HEK293T (cell line): ENCODE measurements around the gene SEMA4F.

Experiments used
- ARNT ChIP-seq: fragments of 450-650 bp; IDR thresholded peaks from 2 replicates; pipeline ENCODE4 v1.6.1; 2017; ENCODE audit warnings: mild to moderate bottlenecking
- BHLHE40 ChIP-seq: fragments of 450-650 bp; IDR thresholded peaks from 2 replicates; pipeline ENCODE4 v1.6.1; 2016; ENCODE audit warnings: mild to moderate bottlenecking, moderate library complexity, borderline replicate concordance
- CTBP1 ChIP-seq: fragments of 450-650 bp; IDR thresholded peaks from 2 replicates; pipeline ENCODE4 v1.6.1; 2016; ENCODE audit warnings: borderline replicate concordance
- ELF4 ChIP-seq: fragments of 450-650 bp; IDR thresholded peaks from 2 replicates; pipeline ENCODE4 v1.6.1; 2017; ENCODE audit warnings: antibody characterized with exemption
- FOXA1 ChIP-seq: fragments of 450-650 bp; IDR thresholded peaks from 2 replicates; pipeline ENCODE4 v1.6.1; 2016; ENCODE audit warnings: mild to moderate bottlenecking
- FOXK2 ChIP-seq: fragments of 450-650 bp; IDR thresholded peaks from 2 replicates; pipeline ENCODE4 v1.6.1; 2016; ENCODE audit warnings: mild to moderate bottlenecking
- FOXM1 ChIP-seq: fragments of 450-650 bp; IDR thresholded peaks from 2 replicates; pipeline ENCODE4 v1.6.1; 2017; ENCODE audit warnings: mild to moderate bottlenecking, borderline replicate concordance
- LEF1 ChIP-seq: fragments of 450-650 bp; IDR thresholded peaks from 2 replicates; pipeline ENCODE4 v1.6.1; 2017; ENCODE audit warnings: mild to moderate bottlenecking, borderline replicate concordance
- SP1 ChIP-seq: fragments of 450-650 bp; IDR thresholded peaks from 2 replicates; pipeline ENCODE4 v1.6.1; 2017
- SUZ12 ChIP-seq: fragments of 450-650 bp; IDR thresholded peaks from 2 replicates; pipeline ENCODE4 v1.6.1; 2016; ENCODE audit warnings: mild to moderate bottlenecking
- TARDBP ChIP-seq: fragments of 450-650 bp; IDR thresholded peaks from 2 replicates; pipeline ENCODE4 v1.6.1; 2016
- ZNF384 ChIP-seq: fragments of 450-650 bp; IDR thresholded peaks from 2 replicates; pipeline ENCODE4 v1.6.1; 2016
- TF ChIP-seq, protein P1 (sequence below): fragments of 450-650 bp; IDR thresholded peaks from 2 replicates; pipeline ENCODE4 v1.6.1; 2016

- no peak for TF ChIP-seq SUZ12
- TF ChIP-seq SP1 = no peak
- TF ChIP-seq BHLHE40 = no peak
- no peak for TF ChIP-seq TARDBP
- no peak for TF ChIP-seq FOXK2
- no peak for TF ChIP-seq FOXM1
- no peak for TF ChIP-seq ELF4
- no peak for TF ChIP-seq ZNF384
- no peak for TF ChIP-seq LEF1
- no peak for TF ChIP-seq CTBP1
- no peak for TF ChIP-seq ARNT
- TF ChIP-seq FOXA1 = no peak
- TF ChIP-seq, protein P1, sequence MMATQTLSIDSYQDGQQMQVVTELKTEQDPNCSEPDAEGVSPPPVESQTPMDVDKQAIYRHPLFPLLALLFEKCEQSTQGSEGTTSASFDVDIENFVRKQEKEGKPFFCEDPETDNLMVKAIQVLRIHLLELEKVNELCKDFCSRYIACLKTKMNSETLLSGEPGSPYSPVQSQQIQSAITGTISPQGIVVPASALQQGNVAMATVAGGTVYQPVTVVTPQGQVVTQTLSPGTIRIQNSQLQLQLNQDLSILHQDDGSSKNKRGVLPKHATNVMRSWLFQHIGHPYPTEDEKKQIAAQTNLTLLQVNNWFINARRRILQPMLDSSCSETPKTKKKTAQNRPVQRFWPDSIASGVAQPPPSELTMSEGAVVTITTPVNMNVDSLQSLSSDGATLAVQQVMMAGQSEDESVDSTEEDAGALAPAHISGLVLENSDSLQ = no peak
Measured at GRCh38 chr2:74653589-74653984, 460 bp upstream of the SEMA4F start.
